Loucy (cell line): ENCODE measurements around the gene KDM7A.

Experiments used
- CTCF ChIP-seq: fragments of 200-600 bp; sonication (generic); conservative IDR thresholded peaks from 2 replicates; pipeline ENCODE4 v1.5.1; 2014; ENCODE audit warnings: mild to moderate bottlenecking, antibody characterized with exemption, low read length
- EZH2phosphoT487 ChIP-seq: fragments of 200-600 bp; IDR thresholded peaks from 2 replicates; pipeline ENCODE4 v1.6.1; 2018; ENCODE audit warnings: antibody characterized with exemption, mild to moderate bottlenecking, moderate library complexity, borderline replicate concordance

- TF ChIP-seq CTCF (no peak), EZH2phosphoT487 (no peak)
Observed at GRCh38 chr7:140209866-140210609, 33.3 kb upstream of the KDM7A start.
